Loucy (cell line): ENCODE measurements around the gene ASPSCR1.

Source experiments
- H2AFZ ChIP-seq: fragments of 200-600 bp; sonication (generic); 2 replicates; pipeline ENCODE4 v1.6.0; 2016; ENCODE audit warnings: antibody characterized with exemption, mild to moderate bottlenecking, low read length, moderate library complexity
- H3F3A ChIP-seq: fragments of 200-600 bp; 2 replicates; pipeline ENCODE4 v1.6.0; 2016; ENCODE audit warnings: antibody characterized with exemption, low read depth, mild to moderate bottlenecking
- H3K27me3 ChIP-seq: fragments of 200-600 bp; sonication (generic); 2 replicates; pipeline ENCODE4 v1.6.1; 2014; ENCODE audit warnings: low read length, mild to moderate bottlenecking; ENCODE audit not compliant: insufficient read depth, poor library complexity, severe bottlenecking
- H3K36me3 ChIP-seq: fragments of 200-600 bp; sonication (generic); 2 replicates; pipeline ENCODE4 v1.6.1; 2016; ENCODE audit warnings: low read length; ENCODE audit not compliant: insufficient read depth
- H3K4me1 ChIP-seq: fragments of 200-600 bp; sonication (generic); 2 replicates; pipeline ENCODE4 v1.5.1; 2014; ENCODE audit warnings: low read length, mild to moderate bottlenecking; ENCODE audit not compliant: insufficient read depth, poor library complexity, severe bottlenecking
- H3K4me2 ChIP-seq: fragments of 200-600 bp; sonication (generic); 2 replicates; pipeline ENCODE4 v1.6.0; 2014; ENCODE audit warnings: antibody characterized with exemption, low read length, low read depth, mild to moderate bottlenecking; ENCODE audit not compliant: poor library complexity, severe bottlenecking
- H3K4me3 ChIP-seq: fragments of 200-600 bp; sonication (generic); 2 replicates; pipeline ENCODE4 v1.5.1; 2014; ENCODE audit warnings: low read length, mild to moderate bottlenecking, mixed read lengths; ENCODE audit not compliant: poor library complexity, severe bottlenecking
- H3K79me2 ChIP-seq: fragments of 200-600 bp; sonication (generic); 2 replicates; pipeline ENCODE4 v1.6.1; 2014; ENCODE audit warnings: low read length; ENCODE audit not compliant: insufficient read depth
- H3K9ac ChIP-seq: fragments of 200-600 bp; sonication (generic); 2 replicates; pipeline ENCODE4 v1.6.0; 2014; ENCODE audit warnings: mild to moderate bottlenecking, low read depth, low read length, moderate library complexity; ENCODE audit not compliant: poor library complexity, severe bottlenecking
- H3K9me2 ChIP-seq: fragments of 200-600 bp; sonication (generic); replicated peaks from 2 replicates; pipeline ENCODE4 v1.6.1; 2016; ENCODE audit warnings: low read depth, low read length, mixed read lengths
- H3K9me3 ChIP-seq: fragments of 200-600 bp; sonication (generic); 2 replicates; pipeline ENCODE4 v1.6.1; 2014; ENCODE audit warnings: mild to moderate bottlenecking, antibody characterized with exemption, low read length, low read depth; ENCODE audit not compliant: insufficient read depth
- H4K20me1 ChIP-seq: fragments of 200-600 bp; sonication (generic); 2 replicates; pipeline ENCODE4 v1.6.0; 2014; ENCODE audit warnings: antibody characterized with exemption, low read length, mild to moderate bottlenecking; ENCODE audit not compliant: insufficient read depth, poor library complexity, severe bottlenecking
- CTCF ChIP-seq: fragments of 200-600 bp; sonication (generic); conservative IDR thresholded peaks from 2 replicates; pipeline ENCODE4 v1.5.1; 2014; ENCODE audit warnings: mild to moderate bottlenecking, antibody characterized with exemption, low read length
- EZH2phosphoT487 ChIP-seq: fragments of 200-600 bp; IDR thresholded peaks from 2 replicates; pipeline ENCODE4 v1.6.1; 2018; ENCODE audit warnings: antibody characterized with exemption, mild to moderate bottlenecking, moderate library complexity, borderline replicate concordance

The ASPSCR1 gene

GRCh38 chr17:82045936-82046484 is 68.6 kb downstream of the ASPSCR1 start:
- Histone ChIP-seq H3K79me2 (peaks cover 5% of the 10 kb centered on the region; the same call in 1 of the 2 replicates), H3F3A (no peaks in the 10 kb centered on the region), H4K20me1 (no peaks in the 10 kb centered on the region), H3K27me3 (no peaks in the 10 kb centered on the region), H3K4me3 (no peak overlapping the region), H3K9me3 (no peaks in the 10 kb centered on the region), H3K4me1 (peaks cover 6% of the 10 kb centered on the region), H3K9me2 (no peaks in the 10 kb centered on the region), H2AFZ (no peak overlapping the region), H3K4me2 (no peak overlapping the region), H3K9ac (no peak overlapping the region), H3K36me3 (no peaks in the 10 kb centered on the region)
- TF ChIP-seq CTCF (no peak), EZH2phosphoT487 (no peak)

- H3K9ac ChIP-seq, result no peak overlapping the region
- no peaks in the 10 kb centered on the region for H3F3A ChIP-seq
Observed at GRCh38 chr17:82046903-82047302, 69.5 kb downstream of the ASPSCR1 start.

GRCh38 chr17:82047379-82047778 is 70.0 kb downstream of the ASPSCR1 start:
- no peak overlapping the region for H3K4me2 ChIP-seq
- H3K9ac ChIP-seq, result no peak overlapping the region

More at GRCh38 chr17:82046903-82047302, 69.5 kb downstream of the ASPSCR1 start:
- H4K20me1 ChIP-seq, result no peaks in the 10 kb centered on the region
- no peak overlapping the region for H3K4me2 ChIP-seq
- peaks cover 6% of the 10 kb centered on the region for H3K4me1 ChIP-seq
- no peaks in the 10 kb centered on the region for H3K9me3 ChIP-seq
- H3K27me3 ChIP-seq, result no peaks in the 10 kb centered on the region
- H2AFZ ChIP-seq, result no peak overlapping the region
- no peaks in the 10 kb centered on the region for H3K36me3 ChIP-seq
- H3K9me2 ChIP-seq, result no peaks in the 10 kb centered on the region
- TF ChIP-seq CTCF (no peak), EZH2phosphoT487 (no peak)
- no peak overlapping the region for H3K4me3 ChIP-seq
- H3K79me2 ChIP-seq, result peaks cover 8% of the 10 kb centered on the region

More at GRCh38 chr17:82047379-82047778, 70.0 kb downstream of the ASPSCR1 start:
- Histone ChIP-seq H3K79me2 (peaks cover 13% of the 10 kb centered on the region), H3K27me3 (no peaks in the 10 kb centered on the region), H3K9me3 (no peaks in the 10 kb centered on the region), H3K4me1 (peaks cover 6% of the 10 kb centered on the region), H3F3A (no peaks in the 10 kb centered on the region), H2AFZ (no peak overlapping the region), H3K36me3 (no peaks in the 10 kb centered on the region), H3K9me2 (no peaks in the 10 kb centered on the region), H4K20me1 (peaks cover 4% of the 10 kb centered on the region), H3K4me3 (no peak overlapping the region)
- TF ChIP-seq EZH2phosphoT487, result no peak
- no peak for TF ChIP-seq CTCF
